NCI-H69 (cell line): ENCODE measurements around the gene NFKB2.
A peak's percentile ranks its signal among the peaks of the same experiment; 100 is the strongest.

Experiments used
- DNase-seq: peaks from one replicate; lab custom pipeline; 2025; lab: John Stamatoyannopoulos, UW

Gene NFKB2

DNA sequence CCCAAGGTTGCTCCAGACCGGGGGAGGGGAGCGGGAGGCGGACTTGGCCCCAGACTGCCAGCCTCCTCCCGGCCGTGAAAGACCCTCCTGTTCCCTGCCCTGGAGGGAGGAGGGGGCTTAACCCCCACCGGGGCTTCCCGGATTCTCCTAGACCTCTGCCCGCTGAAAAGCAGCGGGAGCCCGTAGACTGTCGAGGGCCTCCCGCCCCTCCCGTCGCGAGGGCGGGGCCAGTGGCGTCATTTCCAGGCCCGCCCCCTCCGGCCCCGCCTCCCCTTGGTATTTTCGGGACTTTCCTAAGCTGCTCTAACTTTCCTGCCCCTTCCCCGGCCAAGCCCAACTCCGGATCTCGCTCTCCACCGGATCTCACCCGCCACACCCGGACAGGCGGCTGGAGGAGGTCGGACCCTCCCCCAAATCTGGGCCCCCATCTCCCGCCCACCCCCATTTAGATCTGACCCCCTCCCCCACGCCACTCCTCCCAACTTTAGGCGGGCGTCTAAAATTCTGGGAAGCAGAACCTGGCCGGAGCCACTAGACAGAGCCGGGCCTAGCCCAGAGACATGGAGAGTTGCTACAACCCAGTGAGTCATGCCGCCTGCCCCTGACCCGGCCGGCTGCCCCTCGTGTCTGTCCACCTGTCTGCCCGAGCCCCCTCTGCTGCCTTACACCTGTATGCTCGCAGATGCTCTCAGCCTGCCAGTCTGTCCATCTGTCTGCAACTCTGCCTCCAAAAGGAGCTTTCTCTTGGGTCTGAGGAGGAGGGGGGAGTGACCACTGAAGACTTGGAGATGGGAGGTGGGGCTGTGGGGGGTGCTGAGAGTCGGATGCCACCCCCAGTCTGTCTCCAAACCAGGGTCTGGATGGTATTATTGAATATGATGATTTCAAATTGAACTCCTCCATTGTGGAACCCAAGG is at the start of gene NFKB2:
TSS of gene NFKB2 (plus strand) at position 306 of the 917 bp plus-strand sequence. CDS start at position 561, 255 bp downstream.
- DNase-seq: peak; percentile 75

DNA sequence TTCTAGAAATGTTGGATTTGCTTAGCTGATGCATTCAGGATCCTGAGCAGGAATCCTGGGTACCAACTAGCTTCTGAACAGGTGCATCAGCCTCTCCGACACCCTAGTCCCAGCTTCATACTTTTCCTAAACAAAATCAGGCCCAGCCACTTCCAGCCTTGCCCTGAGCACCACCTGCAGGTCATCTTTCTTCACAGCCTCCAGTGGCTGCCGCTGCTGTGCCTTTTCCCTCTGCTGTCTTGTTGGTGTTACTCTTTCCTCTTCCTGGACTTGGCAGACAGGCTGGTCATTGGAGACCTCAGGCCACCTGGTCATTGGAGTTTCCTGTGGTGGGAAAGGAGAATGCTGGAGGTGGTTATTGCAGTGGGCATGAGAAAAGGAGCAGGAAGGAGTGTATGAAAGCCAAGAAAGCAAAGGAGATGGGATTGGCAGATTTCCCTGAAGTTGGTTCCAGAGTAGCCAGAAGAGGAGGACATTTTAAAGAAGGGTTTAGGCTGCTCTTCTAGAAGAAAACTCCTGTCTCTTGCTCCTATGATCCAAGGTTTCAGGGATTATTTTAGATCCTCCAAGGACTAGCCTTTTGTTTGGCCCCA is 48.2 kb upstream of the NFKB2 start:
- peak; percentile 51 for DNase-seq

DNA sequence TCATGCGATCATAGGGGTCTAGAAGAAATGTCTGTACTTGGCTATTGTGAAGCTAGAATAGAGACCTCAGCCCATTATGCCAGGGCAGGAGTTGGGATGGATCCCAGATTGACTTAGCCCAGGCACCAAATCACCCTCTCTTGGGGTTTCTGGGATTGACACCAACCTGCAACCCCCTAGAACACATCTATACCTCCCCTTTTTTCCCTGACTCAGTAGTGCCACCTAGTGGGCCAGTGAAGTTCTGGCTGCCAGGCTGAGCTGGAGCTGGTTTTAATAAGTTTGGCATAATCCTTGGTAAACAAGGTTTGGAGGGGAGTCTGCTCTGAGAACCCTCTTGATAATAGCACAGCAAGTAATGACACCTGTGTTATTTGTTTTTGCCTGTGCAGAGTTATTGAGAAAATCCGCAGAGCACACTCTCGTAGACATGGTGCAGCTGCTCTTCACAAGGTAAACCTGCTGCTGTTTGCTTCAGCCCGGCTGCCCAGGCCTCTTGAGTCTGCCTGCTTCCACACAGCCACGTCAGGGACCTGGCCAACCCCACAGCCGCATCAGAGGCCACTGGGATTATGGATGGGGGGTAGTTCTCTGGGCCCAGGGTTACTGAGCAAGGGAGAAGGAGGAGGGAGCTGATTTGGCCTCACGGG is 43.3 kb upstream of the NFKB2 start:
- peak; percentile 71 for DNase-seq

GRCh38 chr10:102354451-102354850 is 41.1 kb upstream of the NFKB2 start:
- DNase-seq: no peak

GRCh38 chr10:102358712-102359382 is 36.7 kb upstream of the NFKB2 start:
- DNase-seq: no peak

DNA sequence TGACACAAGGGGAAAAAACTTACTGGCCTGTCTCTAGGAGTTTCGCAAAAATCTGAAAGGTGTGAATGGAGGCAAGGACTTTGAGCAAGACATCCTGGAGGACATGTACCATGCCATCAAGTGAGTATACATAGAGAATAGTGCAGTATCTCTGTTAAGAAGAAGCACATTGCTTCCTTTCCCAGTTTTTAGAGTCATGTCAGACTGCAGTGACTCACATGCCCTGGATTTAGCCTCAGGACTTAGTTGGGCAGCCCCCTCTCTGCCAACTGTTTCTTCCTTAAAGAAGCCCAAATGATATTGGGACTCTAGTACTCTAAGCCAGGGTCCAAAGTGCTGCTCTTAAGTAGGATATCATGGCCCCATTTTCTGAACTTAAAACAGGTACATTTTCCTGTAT is 28.1 kb upstream of the NFKB2 start:
- DNase-seq: no peak

GRCh38 chr10:102368077-102368476 is 27.4 kb upstream of the NFKB2 start:
- DNase-seq: no peak

DNA sequence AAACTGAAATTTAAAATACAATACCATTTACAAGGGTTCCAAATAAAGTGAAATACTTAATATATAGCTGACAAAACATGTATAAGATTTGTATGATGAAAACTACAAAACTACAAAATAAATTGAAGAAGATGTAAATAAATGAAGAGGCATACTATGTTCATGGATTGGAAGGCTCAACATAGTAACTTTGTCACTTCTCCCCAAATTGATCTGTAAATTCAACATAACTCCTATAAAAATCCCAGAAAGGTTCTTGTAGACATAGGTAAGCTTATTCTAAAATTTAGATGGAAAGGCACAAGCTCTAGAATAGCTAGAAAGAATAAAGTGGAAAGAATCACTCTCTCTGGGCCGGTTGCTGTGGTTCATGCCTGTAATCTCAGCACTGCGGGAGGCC is 24.2 kb upstream of the NFKB2 start:
- DNase-seq: no peak

GRCh38 chr10:102375250-102375649 is 20.3 kb upstream of the NFKB2 start:
- DNase-seq: no peak

DNA sequence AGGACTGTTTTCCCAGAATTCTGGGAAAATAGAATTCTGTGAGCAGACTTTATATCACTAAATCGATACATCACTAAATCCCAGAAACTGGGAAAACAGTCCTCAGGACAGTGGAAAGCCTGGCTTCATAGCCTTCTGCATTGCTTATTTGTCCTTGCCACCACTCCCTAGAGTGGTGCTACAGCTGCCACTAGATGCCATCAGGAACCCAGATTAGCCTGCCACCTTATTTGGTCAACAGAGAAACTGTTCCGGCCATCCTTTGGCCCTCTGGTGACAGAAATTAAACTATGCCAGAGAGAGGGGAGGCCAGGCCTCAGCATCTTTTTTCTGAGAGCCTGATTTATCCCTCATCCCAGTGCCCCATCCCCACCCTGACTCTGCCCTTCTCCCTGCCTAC is 19.6 kb upstream of the NFKB2 start:
- no peak for DNase-seq

DNA sequence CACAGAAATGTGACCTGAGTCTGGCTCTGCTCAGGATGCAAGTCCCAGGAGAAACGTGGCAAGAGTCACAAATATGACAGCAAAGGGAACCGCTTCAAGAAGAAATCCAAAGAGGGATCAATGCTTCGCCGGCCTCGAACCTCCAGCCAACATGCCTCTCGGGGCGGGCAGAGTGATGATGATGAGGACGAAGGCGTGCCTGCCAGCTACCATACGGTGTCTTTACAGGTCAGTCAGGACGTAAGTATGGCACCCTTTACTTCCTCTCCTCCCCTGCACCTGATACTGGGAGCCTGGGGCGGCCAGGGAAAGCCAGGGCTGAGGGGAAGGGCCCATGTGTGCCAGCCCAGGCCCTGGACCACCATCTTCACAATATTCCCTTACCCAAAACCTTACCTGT is 18.6 kb upstream of the NFKB2 start:
- no peak for DNase-seq

GRCh38 chr10:102379383-102379782 is 16.1 kb upstream of the NFKB2 start:
- no peak for DNase-seq

DNA sequence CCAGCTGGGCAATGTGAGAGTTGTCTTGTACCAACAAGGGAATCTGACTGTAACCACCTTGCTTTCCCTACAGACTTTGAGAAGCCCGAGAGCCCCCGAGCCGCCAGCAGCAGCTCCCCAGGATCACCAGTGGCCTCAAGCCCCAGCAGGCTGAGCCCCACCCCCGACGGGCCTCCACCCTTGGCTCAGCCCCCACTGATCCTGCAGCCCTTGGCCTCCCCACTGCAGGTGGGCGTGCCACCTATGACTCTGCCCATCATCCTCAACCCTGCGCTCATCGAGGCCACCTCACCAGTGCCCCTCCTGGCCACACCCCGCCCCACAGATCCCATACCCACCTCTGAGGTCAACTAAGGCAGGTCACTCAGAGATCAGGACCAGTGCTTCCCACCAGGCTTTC is 13.5 kb upstream of the NFKB2 start:
- no peak for DNase-seq

DNA sequence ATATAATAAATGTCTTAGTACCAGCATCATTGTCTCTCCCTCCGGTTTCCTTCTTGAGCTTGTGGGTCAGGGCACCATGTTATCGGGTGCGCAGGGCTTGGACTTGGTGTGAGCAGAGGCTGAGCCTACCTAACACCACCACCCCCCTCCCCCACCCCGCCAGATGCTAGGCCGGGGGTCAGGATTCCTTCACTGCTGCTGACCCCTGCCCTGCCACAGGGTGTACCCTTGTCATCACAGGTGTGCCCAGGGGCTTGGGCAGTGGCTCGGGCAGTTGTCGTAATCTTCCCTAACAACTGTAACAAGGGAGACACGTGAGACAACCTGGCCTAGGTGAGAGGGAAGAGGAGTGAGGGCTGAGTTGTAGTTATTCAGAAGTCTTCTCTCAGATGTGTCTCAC is 12.6 kb upstream of the NFKB2 start:
- DNase-seq: no peak

DNA sequence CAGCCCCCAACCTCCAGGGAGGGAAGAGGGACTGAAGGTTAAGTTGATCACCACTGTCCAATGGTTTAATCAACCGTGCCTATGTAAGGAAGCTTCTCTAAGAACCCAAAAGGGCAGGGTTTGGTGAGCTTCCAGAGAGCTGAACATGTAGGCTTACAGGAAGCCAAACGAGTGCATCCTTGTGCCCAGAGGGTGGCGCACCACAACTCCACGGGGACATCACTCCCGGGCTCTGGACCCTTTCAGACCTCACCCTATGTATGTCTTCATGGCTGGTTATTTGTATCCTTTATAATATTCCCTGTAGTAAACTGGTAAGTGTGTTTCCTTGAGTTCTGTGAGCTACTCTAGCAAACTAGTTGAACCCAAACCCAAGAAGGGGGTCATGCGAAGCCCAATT is 11.5 kb upstream of the NFKB2 start:
- peak; percentile 4 for DNase-seq

DNA sequence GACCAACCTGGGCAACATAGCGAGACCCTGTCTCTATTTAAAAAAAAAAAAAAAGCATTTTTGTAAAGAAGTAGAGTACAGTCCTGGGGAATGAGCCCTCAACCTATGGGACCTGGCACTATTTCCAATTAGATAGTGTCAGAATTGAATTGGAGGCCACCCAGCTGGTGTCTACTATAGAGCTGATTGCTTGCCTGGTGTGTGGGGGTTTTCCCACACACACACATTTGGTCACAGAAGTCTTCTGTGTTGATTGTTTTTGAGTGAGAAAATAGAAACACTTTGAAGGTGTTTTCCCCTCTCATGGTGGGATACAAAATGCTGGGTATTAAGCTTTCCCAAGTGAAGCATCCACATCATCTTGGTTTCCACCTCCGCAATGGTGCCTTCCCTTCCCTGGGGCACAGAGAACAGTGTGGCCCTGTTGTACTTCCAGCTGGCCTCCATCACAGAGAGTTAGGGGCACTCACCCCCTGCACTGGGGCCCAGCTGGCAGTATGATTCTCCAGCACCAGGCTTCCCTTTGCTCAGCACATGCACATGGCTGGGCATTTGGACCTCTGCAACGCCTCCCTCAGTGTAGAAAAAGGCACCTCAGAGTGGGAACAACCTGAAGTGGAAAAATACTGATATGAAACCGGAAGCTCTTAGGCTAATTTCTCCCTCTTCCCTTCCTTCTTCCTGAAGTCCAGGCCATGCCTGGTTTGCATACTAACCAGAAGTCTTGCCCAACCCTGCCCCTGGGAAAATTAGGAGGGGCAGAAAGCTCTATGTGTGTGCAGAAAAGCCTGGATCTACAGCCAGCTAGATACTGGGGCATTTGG is 10.7 kb upstream of the NFKB2 start:
- no peak for DNase-seq

DNA sequence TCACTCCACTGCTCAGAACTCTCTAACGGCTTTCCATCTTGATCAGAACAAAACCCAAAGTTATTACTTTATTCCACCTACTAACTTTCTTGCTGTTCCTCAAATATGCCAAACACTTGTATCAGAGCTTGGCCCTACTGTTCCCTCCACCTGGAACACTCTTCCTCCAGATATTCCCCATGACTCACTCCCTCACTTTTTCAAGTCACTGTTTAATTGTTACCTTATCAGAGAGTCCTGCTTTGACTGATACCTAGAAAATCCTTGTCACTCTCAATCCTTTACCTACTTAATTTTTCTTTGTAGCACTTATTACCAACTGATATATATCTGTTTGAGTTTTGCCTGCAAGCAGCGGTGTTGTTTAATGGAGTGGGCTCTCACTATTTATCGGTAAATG is 5.6 kb upstream of the NFKB2 start:
- no peak for DNase-seq

GRCh38 chr10:102392306-102392705 is 3.2 kb upstream of the NFKB2 start:
- no peak for DNase-seq

DNA sequence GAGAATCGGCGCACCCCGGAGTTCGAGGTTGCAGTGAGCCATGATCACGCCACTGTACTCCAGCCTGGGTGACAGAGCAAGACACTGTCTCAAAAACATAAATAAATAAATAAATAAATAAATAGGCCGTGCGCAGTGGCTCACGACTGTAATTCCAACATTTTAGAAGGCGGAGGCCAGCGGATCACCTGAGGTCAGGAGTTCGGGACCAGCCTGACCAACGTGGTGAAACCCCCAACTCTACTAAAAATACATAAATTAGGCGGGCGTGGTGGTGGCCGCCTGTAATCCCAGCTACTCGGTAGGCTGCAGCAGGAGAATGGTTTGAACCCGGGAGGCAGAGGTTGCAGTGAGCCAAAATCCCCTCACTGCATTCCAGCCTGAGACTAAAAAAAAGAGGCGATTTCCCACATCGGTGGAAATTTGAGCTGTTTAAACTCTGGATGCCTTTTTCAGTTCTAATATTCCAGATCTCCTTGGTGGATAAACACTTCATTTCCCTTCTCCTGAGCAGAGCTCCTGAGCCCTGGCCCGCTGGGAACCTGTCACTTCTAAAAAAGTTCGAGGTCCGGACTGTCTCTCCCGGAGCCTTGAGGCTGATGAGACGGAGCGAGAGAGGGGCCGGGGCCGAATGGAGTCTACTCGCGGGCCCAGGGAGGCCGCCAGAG is 2.0 kb upstream of the NFKB2 start:
- no peak for DNase-seq

DNA sequence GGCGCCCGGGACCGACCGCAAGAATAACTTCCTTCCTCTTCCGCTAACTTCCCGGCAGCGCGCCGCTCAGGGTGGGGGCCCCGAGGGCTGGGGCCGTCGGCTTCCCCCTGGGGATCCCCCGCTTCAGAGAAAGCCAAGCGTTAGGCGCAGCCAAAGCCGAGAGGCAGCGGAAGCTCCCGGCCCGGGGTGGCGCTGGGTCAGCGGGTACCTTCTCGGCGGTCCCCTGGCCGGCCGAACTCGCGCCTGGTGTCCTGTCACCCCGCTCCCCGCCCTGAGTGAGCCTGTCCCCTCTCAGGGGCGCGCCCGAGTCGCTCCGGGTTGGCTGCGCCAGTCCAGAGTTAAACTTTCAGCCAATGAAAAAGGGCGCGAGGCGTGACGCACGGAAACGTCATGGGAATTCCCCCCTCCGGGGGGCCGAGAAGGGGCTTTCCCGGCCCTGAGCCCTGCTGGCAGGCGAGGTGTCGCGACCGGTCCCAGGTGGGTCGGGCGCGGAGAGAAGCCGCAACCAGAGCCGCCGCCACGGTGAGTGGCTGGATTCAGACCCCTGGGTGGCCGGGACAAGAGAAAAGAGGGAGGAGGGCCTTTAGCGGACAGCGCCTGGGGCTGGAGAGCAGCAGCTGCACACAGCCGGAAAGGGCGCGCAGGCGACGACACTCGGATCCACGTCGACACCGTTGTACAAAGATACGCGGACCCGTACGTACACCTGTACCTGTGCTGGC is 1.3 kb upstream of the NFKB2 start:
- DNase-seq: peak; percentile 85
